T-cell (primary cell): ENCODE measurements around the gene ADPRHL1. TPM values are rescaled to one million over a fixed set of nuclear protein-coding genes. Genes with fewer than 3 reads are reported as not detected.

Experiments used
- ATAC-seq, 4 experiments: fragments of 200-7000 bp in 3 of 4; fragments of 150-1000 bp in 1 of 4; cut with Tn5 transposase; replicated peaks in 1 of 4; 1 replicate in 3 of 4; 2 replicates in 1 of 4; pipeline ENCODE4 v1.10.0; 2021; ENCODE audit warnings: moderate library complexity in 3 of 4, mild to moderate bottlenecking in 2 of 4, moderate number of reproducible peaks in 1 of 4
- CTCF ChIA-PET, 2 donors: fragments of 300-600 bp; sonication (Branson Sonifier 250); formaldehyde crosslinking; loops; one replicate each; lab custom pipeline; 2022; ENCODE audit warnings: antibody characterized with exemption in 2 of 2; lab: Charles Lee
- POLR2A ChIA-PET, 2 donors: fragments of 300-600 bp; sonication (Branson Sonifier 250); formaldehyde crosslinking; loops; one replicate each; lab custom pipeline; 2022; ENCODE audit warnings: antibody characterized with exemption in 2 of 2; lab: Charles Lee
- DNase-seq, 35 experiments: peaks; one replicate each; pipeline versions ENCODE4 v3.0.0 to v3.0.0-alpha.2; 2013 to 2023
- H3K27ac ChIP-seq: one replicate; pipeline ENCODE4 v1.5.1; 2013; ENCODE audit warnings: low read length
- H3K27me3 ChIP-seq, 2 experiments: replicated peaks in 1 of 2; 1 replicate in 1 of 2; 2 replicates in 1 of 2; pipeline versions ENCODE4 v1.6.1 to v1.7.0; 2013; ENCODE audit warnings: low read length in 1 of 2, mixed read lengths in 1 of 2; ENCODE audit not compliant: control insufficient read depth in 2 of 2, insufficient read depth in 2 of 2; ENCODE audit errors: extremely low read depth in 1 of 2
- H3K36me3 ChIP-seq, 2 donors: 1 replicate in 1 of 2; 2 replicates in 1 of 2; pipeline versions ENCODE4 v1.6.1 to v1.7.0; 2013; ENCODE audit warnings: low read length in 1 of 2; ENCODE audit not compliant: control insufficient read depth in 2 of 2, insufficient read depth in 1 of 2; ENCODE audit errors: extremely low read depth in 1 of 2
- H3K4me1 ChIP-seq, 2 experiments: 1 replicate in 1 of 2; 2 replicates in 1 of 2; pipeline versions ENCODE4 v1.6.1 to v1.7.0; 2013; ENCODE audit warnings: low read length in 2 of 2, mixed read lengths in 1 of 2; ENCODE audit not compliant: insufficient read depth in 2 of 2, control insufficient read depth in 1 of 2; ENCODE audit errors: extremely low read depth in 1 of 2
- H3K4me3 ChIP-seq, 2 donors: 1 replicate in 1 of 2; 2 replicates in 1 of 2; pipeline versions ENCODE4 v1.5.1 to v1.7.0; 2013; ENCODE audit warnings: mild to moderate bottlenecking in 2 of 2, low read length in 1 of 2, moderate library complexity in 1 of 2; ENCODE audit not compliant: control insufficient read depth in 1 of 2; ENCODE audit errors: extremely low read depth in 1 of 2
- H3K9me3 ChIP-seq: 2 replicates; pipeline ENCODE4 v1.7.0; 2013
- H3K27ac Mint-ChIP-seq, 2 donors: one replicate each; pipeline ENCODE4 v1.8.0; 2020 to 2021; ENCODE audit warnings: mild to moderate bottlenecking in 2 of 2, mixed read lengths in 2 of 2
- H3K27me3 Mint-ChIP-seq, 2 donors: one replicate each; pipeline ENCODE4 v1.8.0; 2021 to 2022; ENCODE audit warnings: mixed read lengths in 2 of 2
- H3K36me3 Mint-ChIP-seq: one replicate; pipeline ENCODE4 v1.8.0; 2021; ENCODE audit warnings: mixed read lengths
- H3K4me1 Mint-ChIP-seq, 3 donors: one replicate each; pipeline ENCODE4 v1.8.0; 2020 to 2022; ENCODE audit warnings: mixed read lengths in 3 of 3, mild to moderate bottlenecking in 1 of 3
- H3K4me3 Mint-ChIP-seq, 3 donors: one replicate each; pipeline ENCODE4 v1.8.0; 2020 to 2022; ENCODE audit warnings: mild to moderate bottlenecking in 3 of 3, mixed read lengths in 3 of 3, moderate library complexity in 3 of 3
- H3K9me3 Mint-ChIP-seq, 3 donors: one replicate each; pipeline ENCODE4 v1.8.0; 2020 to 2022; ENCODE audit warnings: mixed read lengths in 3 of 3
- WGBS: methylation state at CpG from one replicate; pipeline ENCODE4 v1.1.5; 2013; ENCODE audit warnings: missing lambda C conversion rate; ENCODE audit not compliant: insufficient coverage; 5-methylcytosine and 5-hydroxymethylcytosine counted together
- total RNA-seq, 35 experiments: library from RNA in 6 of 35; stranded (reverse) in 6 of 35; fragments of 120-200 nt in 1 of 35; gene quantifications; one replicate each; pipeline versions ENCODE4 v1.2.1 to v1.2.4 and lab custom pipeline; 2013 to 2026

The ADPRHL1 gene
- total RNA-seq, 5 donors from 2014 or later (not counting 1 experiment from before 2014, with no cell fraction given) = 0.37 to 1.7 (median 0.92) TPM

GRCh38 chr13:113411216-113412023, 41.9 kb downstream of the ADPRHL1 start:
- H3K4me3 ChIP-seq = no peak overlapping the region
- no peaks in the 10 kb centered on the region for H3K4me1 ChIP-seq
- H3K27me3 ChIP-seq = peaks cover 0 to 31% of the 10 kb centered on the region in 2 experiments
- no peak overlapping the region for H3K27ac Mint-ChIP-seq
- no peak for DNase-seq
- H3K4me1 Mint-ChIP-seq = peaks cover 0 to 2% (median 0%) of the 10 kb centered on the region in 3 donors
- peaks cover 0 to 18% of the 10 kb centered on the region in 2 donors for H3K27me3 Mint-ChIP-seq
- no peaks in the 10 kb centered on the region for H3K9me3 ChIP-seq
- POLR2A ChIA-PET = no interaction called here
- no peak overlapping the region for H3K27ac ChIP-seq
- no peak for ATAC-seq
- H3K36me3 ChIP-seq = no peaks in the 10 kb centered on the region
- WGBS = 96% methylated on average over 22 of the region's 30 CpGs
- CTCF ChIA-PET = no interaction called here
- H3K9me3 Mint-ChIP-seq = no peaks in the 10 kb centered on the region
- H3K4me3 Mint-ChIP-seq = no peak overlapping the region
- H3K36me3 Mint-ChIP-seq = no peaks in the 10 kb centered on the region

GRCh38 chr13:113410472-113411201, 42.7 kb downstream of the ADPRHL1 start:
- no peak for DNase-seq
- no peaks in the 10 kb centered on the region for H3K4me1 ChIP-seq
- ChIA-PET POLR2A (no interaction called here), CTCF (no interaction called here)
- Mint-ChIP-seq H3K36me3 (no peaks in the 10 kb centered on the region), H3K27me3 (peaks cover 0 to 17% of the 10 kb centered on the region in 2 donors), H3K27ac (no peak overlapping the region), H3K4me3 (no peak overlapping the region), H3K9me3 (no peaks in the 10 kb centered on the region), H3K4me1 (peaks cover 0 to 2% (median 0%) of the 10 kb centered on the region in 3 donors)
- H3K36me3 ChIP-seq = no peaks in the 10 kb centered on the region
- no peak for ATAC-seq
- H3K27ac ChIP-seq = no peak overlapping the region
- H3K4me3 ChIP-seq = no peak overlapping the region
- H3K9me3 ChIP-seq = no peaks in the 10 kb centered on the region
- WGBS = 95% methylated on average over 27 of the region's 34 CpGs
- peaks cover 0 to 35% of the 10 kb centered on the region in 2 experiments for H3K27me3 ChIP-seq

- Mint-ChIP-seq H3K9me3 (no peaks in the 10 kb centered on the region), H3K4me1 (peaks cover 0 to 2% (median 0%) of the 10 kb centered on the region in 3 donors), H3K4me3 (no peak overlapping the region), H3K27me3 (peaks cover 0 to 19% of the 10 kb centered on the region in 2 donors), H3K27ac (no peak overlapping the region), H3K36me3 (no peaks in the 10 kb centered on the region)
- no peak for DNase-seq
- peaks cover 0 to 34% of the 10 kb centered on the region in 2 experiments for H3K27me3 ChIP-seq
- ChIA-PET CTCF (no interaction called here), POLR2A (no interaction called here)
- no peak for ATAC-seq
- no peak overlapping the region for H3K4me3 ChIP-seq
- WGBS = 100% methylated on average over 3 of the region's 3 CpGs
- H3K27ac ChIP-seq = no peak overlapping the region
- no peaks in the 10 kb centered on the region for H3K9me3 ChIP-seq
- no peaks in the 10 kb centered on the region for H3K36me3 ChIP-seq
- no peaks in the 10 kb centered on the region for H3K4me1 ChIP-seq
Observed at GRCh38 chr13:113408562-113408961, 44.7 kb downstream of the ADPRHL1 start.

GRCh38 chr13:113407531-113408393, 45.5 kb downstream of the ADPRHL1 start:
- Histone ChIP-seq H3K27ac (no peak overlapping the region), H3K4me3 (no peak overlapping the region), H3K27me3 (peaks cover 0 to 32% of the 10 kb centered on the region in 2 experiments), H3K4me1 (no peaks in the 10 kb centered on the region), H3K9me3 (no peaks in the 10 kb centered on the region), H3K36me3 (no peaks in the 10 kb centered on the region)
- DNase-seq (no peak), ATAC-seq (no peak)
- Mint-ChIP-seq H3K27me3 (peaks cover 0 to 19% of the 10 kb centered on the region in 2 donors), H3K4me1 (peaks cover 0 to 2% (median 0%) of the 10 kb centered on the region in 3 donors), H3K4me3 (no peak overlapping the region), H3K27ac (no peak overlapping the region), H3K36me3 (no peaks in the 10 kb centered on the region), H3K9me3 (no peaks in the 10 kb centered on the region)
- ChIA-PET CTCF (no interaction called here), POLR2A (no interaction called here)
- 78% methylated on average over 36 of the region's 41 CpGs for WGBS

GRCh38 chr13:113407103-113407530, 46.2 kb downstream of the ADPRHL1 start:
- Histone ChIP-seq H3K36me3 (no peaks in the 10 kb centered on the region), H3K4me1 (no peaks in the 10 kb centered on the region), H3K27me3 (peaks cover 0 to 32% of the 10 kb centered on the region in 2 experiments), H3K4me3 (no peak overlapping the region), H3K9me3 (no peaks in the 10 kb centered on the region), H3K27ac (no peak overlapping the region)
- no peaks in the 10 kb centered on the region for H3K9me3 Mint-ChIP-seq
- no peak for ATAC-seq
- ChIA-PET CTCF (no interaction called here), POLR2A (no interaction called here)
- H3K27me3 Mint-ChIP-seq = peaks cover 0 to 19% of the 10 kb centered on the region in 2 donors
- peaks cover 0 to 2% (median 0%) of the 10 kb centered on the region in 3 donors for H3K4me1 Mint-ChIP-seq
- 63% methylated on average over 21 of the region's 21 CpGs for WGBS
- H3K27ac Mint-ChIP-seq = no peak overlapping the region
- no peak overlapping the region for H3K4me3 Mint-ChIP-seq
- H3K36me3 Mint-ChIP-seq = no peaks in the 10 kb centered on the region
- DNase-seq = no peak
